ENCODE results near the gene ST6GALNAC2.
"Not testable (repeated sequence)": the region's sequence is repeated elsewhere in the genome, so short reads cannot be mapped to it uniquely, and the experiment has no call there.

The ST6GALNAC2 gene

DNA sequence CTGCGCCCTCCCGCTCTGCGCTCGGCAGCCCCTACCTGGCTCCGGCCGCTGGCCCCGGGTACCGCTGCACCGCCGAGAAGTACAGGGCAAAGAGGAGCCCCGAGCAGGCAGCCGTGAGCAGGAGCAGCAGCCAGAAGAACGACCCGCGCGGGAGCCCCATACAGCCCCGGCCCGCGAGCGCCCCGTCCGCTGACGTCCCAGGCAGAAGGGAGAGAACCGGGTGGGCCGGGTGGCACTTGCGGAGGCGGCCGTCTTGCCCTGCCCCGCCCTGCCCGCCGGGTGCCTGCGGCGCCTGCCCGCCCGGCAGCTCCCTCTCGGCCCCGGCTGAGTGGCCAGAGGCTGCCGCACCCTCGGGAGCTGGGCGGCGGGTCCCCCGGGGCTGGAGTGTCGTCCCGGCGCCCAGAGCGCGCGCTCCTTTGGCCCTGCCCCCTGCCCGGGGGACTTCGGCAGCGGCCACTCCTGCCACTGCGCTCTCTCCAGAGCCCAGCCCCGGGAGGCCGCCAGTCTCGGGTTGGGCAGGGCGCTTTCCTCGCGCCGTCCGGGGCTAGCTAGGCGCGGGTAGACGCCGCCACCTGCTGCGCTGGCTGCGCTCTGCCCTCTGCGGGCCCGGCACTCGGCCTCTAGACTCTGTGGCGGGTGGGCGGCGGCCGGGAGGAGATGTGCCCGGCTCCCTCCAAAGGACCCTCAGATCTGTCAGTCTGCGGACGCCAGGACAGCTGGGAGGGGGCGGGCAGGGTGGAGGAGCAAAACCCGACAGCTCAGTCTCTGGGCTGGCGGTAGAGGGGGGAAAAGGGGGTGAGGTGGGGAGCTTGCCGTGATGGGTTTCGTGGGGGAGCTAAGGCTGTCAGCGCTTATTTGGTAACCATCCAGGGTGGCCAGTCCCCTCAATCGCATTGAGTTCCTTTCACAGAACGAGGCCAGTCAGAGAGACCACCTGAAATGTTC, at the start of gene ST6GALNAC2:
Gene ST6GALNAC2, minus strand, starts transcription at position 212 of the 945 bp plus-strand sequence. Its CDS starts 52 bp downstream, at position 160.
- DNase-seq = no peak

- no peak for DNase-seq
Measured at GRCh38 chr17:76635039-76635438, 49.4 kb upstream of the ST6GALNAC2 start.

- DNase-seq = no peak
Measured at GRCh38 chr17:76633628-76634328, 48.1 kb upstream of the ST6GALNAC2 start.

- DNase-seq = no peak
Measured at GRCh38 chr17:76631821-76632565, 46.3 kb upstream of the ST6GALNAC2 start.

DNA sequence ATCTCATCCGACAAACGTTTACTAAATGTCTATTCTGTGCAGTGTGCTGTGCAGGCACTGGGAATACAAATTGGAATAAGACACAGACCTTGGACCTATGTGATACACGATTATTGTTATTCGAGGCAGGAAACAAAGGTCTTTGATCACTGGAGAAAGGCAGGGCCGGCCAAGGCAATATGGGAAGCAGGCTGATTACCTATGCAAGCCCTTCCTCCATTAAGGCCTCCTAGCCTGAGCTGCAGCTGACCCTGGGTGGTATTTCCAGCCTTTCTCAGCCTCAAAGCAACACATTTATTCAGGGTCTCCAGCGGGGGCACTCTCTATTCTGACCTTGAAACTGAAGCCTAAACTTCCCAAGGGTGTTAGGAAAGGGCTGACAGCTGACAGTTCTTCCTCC, 44.5 kb upstream of the ST6GALNAC2 start:
- no peak for DNase-seq

DNA sequence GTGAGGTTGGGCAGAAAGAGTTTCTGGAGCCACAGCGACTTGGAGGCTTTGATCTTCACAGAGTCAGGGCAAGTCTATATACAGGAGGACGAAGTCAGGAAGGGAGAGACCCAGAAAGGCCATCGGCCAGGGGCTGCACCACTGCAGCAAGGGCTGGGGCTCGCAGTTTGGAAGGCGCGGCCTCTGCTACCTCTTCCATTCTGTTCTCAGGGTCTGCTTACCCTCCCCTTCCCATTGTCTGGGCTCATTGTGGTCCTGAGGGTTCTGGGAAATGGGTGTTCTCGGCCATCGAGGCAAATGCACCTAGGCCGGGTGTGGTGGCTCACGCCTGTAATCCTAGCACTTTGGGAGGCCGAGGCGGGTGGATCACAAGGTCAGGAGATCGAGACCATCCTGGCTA, 41.9 kb upstream of the ST6GALNAC2 start:
- DNase-seq = no peak

DNA sequence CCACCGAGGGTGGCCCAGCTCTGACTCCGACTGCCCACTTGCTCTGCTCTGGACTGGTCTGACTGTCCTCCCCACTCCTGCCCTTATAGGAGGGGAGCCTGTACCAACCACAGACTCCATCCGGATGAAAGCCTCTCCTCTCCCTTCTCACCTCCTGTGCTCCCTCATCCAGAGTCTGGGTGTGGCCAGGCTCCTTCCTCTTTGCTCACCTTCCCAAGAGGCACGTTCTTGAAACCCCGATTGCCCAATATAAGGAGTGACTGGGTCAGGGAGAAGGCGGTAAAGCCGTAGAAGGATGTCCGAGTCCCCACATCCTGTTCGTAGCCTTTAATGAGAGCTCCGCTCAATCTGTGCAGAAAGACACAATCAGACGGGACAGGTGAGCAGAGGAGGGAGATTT, 40.8 kb upstream of the ST6GALNAC2 start:
- DNase-seq = no peak

- DNase-seq = no peak
Measured at GRCh38 chr17:76625496-76625895, 39.8 kb upstream of the ST6GALNAC2 start.

DNA sequence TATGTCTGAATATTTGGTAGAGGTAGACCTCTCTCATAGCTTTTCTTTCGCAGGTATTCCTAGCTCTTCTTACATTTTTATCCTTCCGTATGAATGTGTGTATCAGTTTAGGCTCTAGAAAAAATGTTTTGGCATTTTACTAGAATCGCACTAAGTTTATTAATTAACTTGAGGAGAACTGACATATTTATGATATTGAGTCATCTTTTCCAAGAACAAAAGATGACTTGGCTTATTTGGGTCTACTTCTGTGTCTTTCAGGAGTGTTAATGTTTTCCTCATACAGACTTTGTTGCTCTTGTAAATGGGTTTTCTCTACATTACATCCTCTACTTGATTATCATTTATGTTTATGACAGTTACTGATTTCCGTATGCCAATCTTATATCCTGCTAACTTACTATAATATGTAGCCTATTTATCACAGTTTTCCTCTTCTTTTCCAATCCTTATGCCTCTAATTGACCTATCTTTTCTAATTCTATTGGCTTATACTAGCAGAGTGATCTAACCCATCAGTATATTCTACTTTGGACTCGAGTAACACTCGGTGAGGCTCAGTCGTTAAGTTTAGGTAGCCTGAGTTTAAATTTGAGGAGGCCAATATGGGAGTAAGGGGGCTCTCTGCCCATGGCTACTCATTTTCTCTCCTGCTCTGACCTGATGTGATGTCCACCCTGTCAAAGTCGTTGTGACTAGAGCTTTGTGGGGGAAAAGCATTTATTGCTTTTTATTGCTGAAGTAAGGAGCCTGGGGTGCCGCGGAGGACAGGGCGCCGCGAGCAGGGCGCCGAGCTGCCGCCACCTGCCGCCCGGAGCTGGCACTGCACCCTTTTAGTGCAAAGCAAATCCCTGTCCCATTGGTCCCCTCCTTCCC, 37.8 kb upstream of the ST6GALNAC2 start:
- peak; percentile 53 to 69 for DNase-seq

- no peak for DNase-seq
Measured at GRCh38 chr17:76617838-76618237, 32.2 kb upstream of the ST6GALNAC2 start.

- DNase-seq = no peak
Measured at GRCh38 chr17:76614912-76615617, 29.4 kb upstream of the ST6GALNAC2 start.

DNA sequence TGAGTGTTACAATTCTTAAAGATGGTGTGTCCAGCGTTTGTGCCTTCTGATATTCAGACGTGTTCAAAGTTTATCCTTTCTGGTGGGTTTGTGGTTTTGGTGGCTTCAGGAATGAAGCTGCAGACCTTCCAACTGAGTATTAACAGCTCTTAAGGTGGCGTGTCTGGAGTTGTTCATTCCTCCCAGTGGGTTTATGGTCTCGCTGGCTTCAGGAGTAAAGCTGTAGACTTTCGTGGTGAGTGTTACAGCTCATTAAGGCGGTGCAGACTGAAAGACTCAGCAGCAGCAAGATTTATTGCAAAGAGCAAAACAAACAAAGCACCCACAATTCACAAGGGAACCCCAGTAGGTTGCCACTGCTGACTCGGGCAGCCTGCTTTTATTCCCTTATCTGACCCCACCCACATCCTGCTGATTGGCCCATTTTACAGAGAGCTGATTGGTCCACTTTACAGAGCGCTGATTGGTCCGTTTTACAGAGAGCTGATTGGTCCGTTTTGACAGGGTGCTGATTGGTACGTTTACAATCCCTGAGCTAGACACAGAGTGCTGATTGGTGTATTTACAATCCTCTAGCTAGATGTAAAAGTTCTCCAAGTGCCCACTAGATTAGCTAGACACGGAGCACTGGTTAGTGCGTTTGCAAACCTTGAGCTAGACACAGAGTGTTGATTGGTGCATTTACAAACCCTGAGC, 28.6 kb upstream of the ST6GALNAC2 start:
- DNase-seq = not testable (repeated sequence)

DNA sequence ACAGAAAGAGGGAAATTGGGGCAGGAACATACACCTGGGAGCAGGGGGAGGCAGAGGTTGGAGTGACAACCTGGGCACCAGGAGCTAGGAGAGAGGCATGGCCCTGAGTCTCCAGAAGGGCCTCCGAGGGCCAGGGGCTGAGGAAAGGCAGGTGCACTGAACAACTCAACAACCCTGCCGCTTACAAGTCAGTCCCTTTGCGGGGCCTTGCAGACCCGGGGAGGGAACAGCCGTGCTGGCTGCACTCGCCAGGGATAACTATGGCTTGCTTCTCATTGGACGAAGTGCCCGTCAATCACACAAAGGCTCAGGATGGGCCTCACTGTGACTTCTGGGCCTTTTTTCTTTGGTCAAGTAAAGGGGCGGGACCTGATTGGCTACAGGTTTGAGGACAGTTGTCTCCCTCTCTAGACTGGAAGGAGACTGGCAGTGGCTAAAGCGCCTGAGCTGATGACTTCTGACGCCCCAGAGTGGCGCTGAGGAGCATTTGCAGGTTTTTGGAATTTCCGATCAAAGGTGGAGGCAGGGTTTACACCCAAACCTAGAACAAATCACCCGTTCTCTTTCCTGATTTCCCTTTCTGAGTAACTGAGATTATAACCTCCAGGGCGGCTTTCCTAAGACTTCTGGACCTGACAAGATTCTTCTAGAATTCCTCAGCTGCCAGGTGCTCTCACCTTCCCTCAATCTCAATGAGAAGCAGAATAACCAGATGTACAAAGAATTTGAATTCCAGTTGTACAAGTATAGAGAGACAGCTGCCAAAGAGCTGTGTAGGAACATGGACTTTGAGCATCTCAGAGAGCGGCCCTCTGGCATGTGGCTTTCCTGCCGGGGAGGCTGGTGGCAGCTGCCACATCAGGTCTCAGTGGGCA, 27.6 kb upstream of the ST6GALNAC2 start:
- no peak for DNase-seq

DNA sequence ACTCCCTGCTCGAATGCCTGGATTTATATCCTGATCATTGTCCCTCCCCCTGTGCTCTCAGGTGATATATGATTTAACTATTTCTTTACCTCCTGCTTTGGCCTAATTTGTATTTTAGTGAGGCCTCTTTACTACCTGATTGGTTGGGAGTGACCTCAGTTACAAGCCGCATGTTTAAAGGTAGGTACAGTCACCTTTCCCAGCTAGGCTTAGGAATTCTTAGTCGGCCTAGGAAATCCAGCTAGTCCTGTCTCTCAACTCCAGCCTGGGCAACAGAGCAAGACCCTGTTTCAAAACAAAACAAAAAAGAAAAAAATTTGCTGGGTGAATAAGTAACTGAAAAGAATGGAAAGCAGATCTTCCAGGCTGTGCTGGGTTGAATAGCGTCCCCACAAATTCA, 26.8 kb upstream of the ST6GALNAC2 start:
- no peak for DNase-seq

GRCh38 chr17:76611758-76612157, 26.1 kb upstream of the ST6GALNAC2 start:
- no peak for DNase-seq

- not testable (repeated sequence) for DNase-seq
Measured at GRCh38 chr17:76611080-76611749, 25.6 kb upstream of the ST6GALNAC2 start.

- DNase-seq = not testable (repeated sequence)
Measured at GRCh38 chr17:76606685-76607084, 21.0 kb upstream of the ST6GALNAC2 start.

DNA sequence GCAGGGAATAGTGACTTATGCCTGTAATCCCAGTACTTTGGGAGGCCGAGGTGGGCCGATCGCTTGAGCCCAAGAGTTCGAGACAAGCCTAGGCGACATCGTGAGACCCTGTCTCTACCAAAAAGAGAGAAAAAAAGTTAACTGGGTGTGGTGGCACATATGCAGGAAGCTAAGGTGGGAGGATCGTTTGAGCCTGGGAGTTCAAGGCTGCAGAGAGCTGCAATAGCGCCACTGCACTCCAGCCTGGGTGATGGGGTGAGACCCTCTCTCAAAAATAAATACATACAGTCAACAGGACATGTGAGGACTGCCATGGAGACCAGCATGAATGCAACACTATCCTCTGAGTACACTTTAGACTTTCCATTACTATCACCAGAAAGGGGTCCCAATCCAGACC, 15.4 kb upstream of the ST6GALNAC2 start:
- DNase-seq = no peak

Data from NCI-H446 (cell line).